A673 (cell line): ENCODE data around the gene CCDC149. TPM values are rescaled to one million over a fixed set of nuclear protein-coding genes. Genes with fewer than 3 reads are reported as not detected.

Experiments
- BruUV-seq: library from RNA; stranded (reverse); fragments of 400-500 nt; replicated peaks from 2 replicates; lab custom pipeline; 2021; lab: Mats Ljungman, UMichigan
- CTCF ChIA-PET: fragments of 300-600 bp; sonication (Branson Sonifier 250); formaldehyde crosslinking; loops from one replicate; lab custom pipeline; 2022; ENCODE audit warnings: antibody characterized with exemption; lab: Charles Lee
- POLR2A ChIA-PET: fragments of 300-600 bp; sonication (Branson Sonifier 250); formaldehyde crosslinking; loops from one replicate; lab custom pipeline; 2022; ENCODE audit warnings: antibody characterized with exemption; ENCODE audit not compliant: low non-redundant PET; lab: Charles Lee
- DNase-seq: peaks from one replicate; pipeline ENCODE4 v3.0.0-alpha.2; 2015; ENCODE audit warnings: low spot score
- H3K27ac ChIP-seq: fragments of 200-600 bp; sonication (generic); 2 replicates; pipeline ENCODE4 v1.5.1; 2016; ENCODE audit warnings: mixed run types, low read depth, mild to moderate bottlenecking, mixed read lengths, antibody characterized with exemption, low read length; ENCODE audit not compliant: poor library complexity, severe bottlenecking
- H3K27me3 ChIP-seq: fragments of 200-600 bp; sonication (generic); replicated peaks from 2 replicates; pipeline ENCODE4 v1.6.1; 2017; ENCODE audit warnings: mixed run types, low read depth, mild to moderate bottlenecking, mixed read lengths, antibody characterized with exemption, low read length; ENCODE audit not compliant: insufficient read depth, poor library complexity
- H3K36me3 ChIP-seq: fragments of 200-600 bp; sonication (generic); 2 replicates; pipeline ENCODE4 v1.6.1; 2016; ENCODE audit warnings: mixed run types, mild to moderate bottlenecking, mixed read lengths, antibody characterized with exemption, low read length; ENCODE audit not compliant: insufficient read depth, poor library complexity, severe bottlenecking
- H3K4me1 ChIP-seq: fragments of 200-600 bp; sonication (generic); 2 replicates; pipeline ENCODE4 v1.6.1; 2017; ENCODE audit warnings: mixed run types, mild to moderate bottlenecking, mixed read lengths, antibody characterized with exemption, low read length; ENCODE audit not compliant: insufficient read depth, poor library complexity, severe bottlenecking
- H3K4me3 ChIP-seq: fragments of 200-600 bp; sonication (generic); 2 replicates; pipeline ENCODE4 v1.5.1; 2016; ENCODE audit warnings: low read depth, mixed run types, mild to moderate bottlenecking, mixed read lengths, low read length; ENCODE audit not compliant: poor library complexity, severe bottlenecking
- H3K9me3 ChIP-seq: fragments of 200-600 bp; sonication (generic); 2 replicates; pipeline ENCODE4 v1.6.1; 2016; ENCODE audit warnings: mixed run types, low read depth, mild to moderate bottlenecking, mixed read lengths, antibody characterized with exemption, low read length; ENCODE audit not compliant: poor library complexity, severe bottlenecking
- CTCF ChIP-seq: fragments of 300-800, 200-600 bp; sonication (generic); conservative IDR thresholded peaks from 2 replicates; pipeline ENCODE4 v1.5.1; 2017; ENCODE audit warnings: low read depth, mild to moderate bottlenecking, antibody characterized with exemption, low read length, moderate library complexity, mixed read lengths
- EZH2 ChIP-seq: fragments of 200-600 bp; sonication (generic); IDR thresholded peaks from 2 replicates; pipeline ENCODE4 v1.6.1; 2017; ENCODE audit warnings: borderline replicate concordance, low read depth, mild to moderate bottlenecking, mixed read lengths, antibody characterized with exemption, low read length; ENCODE audit not compliant: poor library complexity, severe bottlenecking
- intact Hi-C: fragments of 100-400 bp; cut with micrococcal nuclease; formaldehyde crosslinking; loops from one replicate; pipeline ENCODE4 v1.10.0; 2022; ENCODE audit not compliant: unreplicated experiment
- total RNA-seq: library from RNA; stranded (reverse); gene quantifications from 2 replicates; pipeline ENCODE4 v1.2.3, GENCODE V29; 2021

The CCDC149 gene
- total RNA-seq, 1 experiment from 2014 or later: 2.8 TPM

GRCh38 chr4:24780936-24781495, 131.8 kb downstream of the CCDC149 start:
- BruUV-seq: no TSS peak
- POLR2A ChIA-PET: no interaction called here
- CTCF ChIA-PET: no interaction called here
- no peak for DNase-seq
- H3K27me3 ChIP-seq: no peaks in the 10 kb centered on the region
- no peak overlapping the region for H3K27ac ChIP-seq
- TF ChIP-seq CTCF (no peak), EZH2 (no peak)
- intact Hi-C loops: no loop called here
- peaks cover 22% of the 10 kb centered on the region for H3K4me1 ChIP-seq
- no peaks in the 10 kb centered on the region for H3K36me3 ChIP-seq
- no peaks in the 10 kb centered on the region for H3K9me3 ChIP-seq
- no peak overlapping the region for H3K4me3 ChIP-seq

- DNase-seq: peak; percentile 91
- Histone ChIP-seq H3K9me3 (no peaks in the 10 kb centered on the region), H3K4me3 (no peak overlapping the region), H3K27ac (peak overlapping the region; percentile 74), H3K36me3 (no peaks in the 10 kb centered on the region), H3K27me3 (no peaks in the 10 kb centered on the region), H3K4me1 (peaks cover 36% of the 10 kb centered on the region)
- POLR2A ChIA-PET: no interaction called here
- intact Hi-C loops: loop anchor here (10.0 kb wide), 1 partner anchor 194 kb away; the partner anchor contains the start of gene DHX15
- TF ChIP-seq CTCF: no peak
- no TSS peak for BruUV-seq
- CTCF ChIA-PET: no interaction called here
Observed at GRCh38 chr4:24778464-24779225, 134.2 kb downstream of the CCDC149 start.

GRCh38 chr4:24777536-24778463, 135.0 kb downstream of the CCDC149 start:
- ChIA-PET CTCF (no interaction called here), POLR2A (no interaction called here)
- Histone ChIP-seq H3K4me3 (no peak overlapping the region), H3K4me1 (peaks cover 36% of the 10 kb centered on the region), H3K9me3 (no peaks in the 10 kb centered on the region), H3K27me3 (no peaks in the 10 kb centered on the region), H3K27ac (peak overlapping the region; percentile 74), H3K36me3 (no peaks in the 10 kb centered on the region)
- intact Hi-C loops: loop anchor here (10.0 kb wide), 1 partner anchor 193 kb away; the partner anchor contains the start of gene DHX15
- no TSS peak for BruUV-seq
- no peak for DNase-seq
- no peak for TF ChIP-seq EZH2
- no peak for TF ChIP-seq CTCF
